Stimulated activated CD4-positive, alpha-beta T cell treated with anti-CD3 and anti-CD28 coated beads, TNF-alpha, amount 100 ng/mL, for 4 hours (primary cell): Measurements from ENCODE around the gene NOL3.
A peak's percentile ranks its signal among the peaks of the same experiment; 100 is the strongest.

Experiments
- DNase-seq, 3 experiments: peaks; one replicate each; pipeline ENCODE4 v3.0.0-alpha.2; 2020; ENCODE audit warnings: low read depth in 3 of 3

The NOL3 gene

GRCh38 chr16:67190041-67190440 lies 19.7 kb downstream of the NOL3 start, which contains the start of gene EXOC3L1:
EXOC3L1 (minus strand) TSS chr16:67190136; CDS start chr16:67189676, 460 bp downstream.
- no peak for DNase-seq

- DNase-seq, result no peak
Measured at GRCh38 chr16:67190448-67191399, 20.4 kb downstream of the NOL3 start.

- DNase-seq, result no peak
Measured at GRCh38 chr16:67191411-67191994, 21.2 kb downstream of the NOL3 start.

- peak; percentile 68 to 78 (median 78) for DNase-seq
Measured at GRCh38 chr16:67191995-67192681, 21.8 kb downstream of the NOL3 start, which contains the start of gene E2F4. E2F4 (plus strand) TSS chr16:67192155; CDS start chr16:67192228, 73 bp downstream.

GRCh38 chr16:67192781-67193361 lies 22.5 kb downstream of the NOL3 start:
- DNase-seq, result no peak

- DNase-seq, result no peak
Measured at GRCh38 chr16:67193536-67193935, 23.2 kb downstream of the NOL3 start.

GRCh38 chr16:67194260-67194659 lies 23.9 kb downstream of the NOL3 start:
- no peak for DNase-seq

GRCh38 chr16:67195676-67196075 lies 25.3 kb downstream of the NOL3 start:
- DNase-seq, result no peak

GRCh38 chr16:67196881-67197280 lies 26.5 kb downstream of the NOL3 start:
- DNase-seq, result no peak

GRCh38 chr16:67197704-67198103 lies 27.4 kb downstream of the NOL3 start:
- DNase-seq, result no peak

- no peak for DNase-seq
Measured at GRCh38 chr16:67198238-67198734, 27.9 kb downstream of the NOL3 start.

GRCh38 chr16:67199011-67199807 lies 28.9 kb downstream of the NOL3 start, which contains the start of gene ELMO3:
ELMO3 (plus strand) TSS chr16:67199131; CDS start chr16:67199327, 196 bp downstream.
- DNase-seq, result no peak

- DNase-seq, result no peak
Measured at GRCh38 chr16:67199808-67200198, 29.5 kb downstream of the NOL3 start.

GRCh38 chr16:67200491-67200890 lies 30.2 kb downstream of the NOL3 start:
- no peak for DNase-seq

- DNase-seq, result no peak
Measured at GRCh38 chr16:67201411-67202345, 31.3 kb downstream of the NOL3 start.

GRCh38 chr16:67202426-67202825 lies 32.1 kb downstream of the NOL3 start:
- DNase-seq, result no peak

- DNase-seq, result no peak
Measured at GRCh38 chr16:67202956-67203493, 32.7 kb downstream of the NOL3 start.

- no peak for DNase-seq
Measured at GRCh38 chr16:67204076-67204475, 33.7 kb downstream of the NOL3 start.

- DNase-seq, result no peak
Measured at GRCh38 chr16:67206129-67206837, 35.9 kb downstream of the NOL3 start.
